Activated T-helper 2 cell treated with anti-CD3 and anti-CD28 coated beads, Interferon-gamma antibody, Interleukin-2, Interleukin-4, amounts not matched to agents 10 μg/mL and 5 μg/mL and 100 μg/mL, durations not matched to agents 14 hours and 24 hours and 36 hours (primary cell): Measurements from ENCODE around the gene CTU2. TPM values are rescaled to one million over a fixed set of nuclear protein-coding genes. Genes with fewer than 3 reads are reported as not detected.

Experiments used
- DNase-seq: peaks from one replicate; pipeline ENCODE4 v3.0.0; 2021; ENCODE audit warnings: low spot score
- H3K27ac Mint-ChIP-seq: one replicate; pipeline ENCODE4 v1.8.0; 2021; ENCODE audit warnings: mixed read lengths
- H3K27me3 Mint-ChIP-seq: one replicate; pipeline ENCODE4 v1.8.0; 2021; ENCODE audit warnings: low read depth, mixed read lengths
- H3K36me3 Mint-ChIP-seq: one replicate; pipeline ENCODE4 v1.8.0; 2021; ENCODE audit warnings: low read depth, mixed read lengths
- H3K4me1 Mint-ChIP-seq: one replicate; pipeline ENCODE4 v1.8.0; 2021; ENCODE audit warnings: low read depth, mixed read lengths
- H3K4me3 Mint-ChIP-seq: one replicate; pipeline ENCODE4 v1.8.0; 2021; ENCODE audit warnings: low read depth, mild to moderate bottlenecking, moderate library complexity, mixed read lengths
- H3K9me3 Mint-ChIP-seq: one replicate; pipeline ENCODE4 v1.8.0; 2021; ENCODE audit warnings: mixed read lengths
- intact Hi-C: fragments of 100-400 bp; cut with micrococcal nuclease; formaldehyde crosslinking; loops from one replicate; pipeline ENCODE4 v1.15.1; 2023
- total RNA-seq: library from RNA; stranded (reverse); gene quantifications from 2 replicates; pipeline ENCODE4 v1.2.3, GENCODE V29; 2022

Gene CTU2
- total RNA-seq, 1 donor from 2014 or later = 43.8 TPM

GRCh38 chr16:88695218-88695617 is 11.1 kb upstream of the CTU2 start:
- Mint-ChIP-seq H3K27me3 (no peaks in the 10 kb centered on the region), H3K4me1 (peaks cover 27% of the 10 kb centered on the region), H3K4me3 (no peak overlapping the region), H3K27ac (no peak overlapping the region), H3K36me3 (peaks cover 23% of the 10 kb centered on the region), H3K9me3 (no peaks in the 10 kb centered on the region)
- intact Hi-C loops = no loop called here
- no peak for DNase-seq

DNA sequence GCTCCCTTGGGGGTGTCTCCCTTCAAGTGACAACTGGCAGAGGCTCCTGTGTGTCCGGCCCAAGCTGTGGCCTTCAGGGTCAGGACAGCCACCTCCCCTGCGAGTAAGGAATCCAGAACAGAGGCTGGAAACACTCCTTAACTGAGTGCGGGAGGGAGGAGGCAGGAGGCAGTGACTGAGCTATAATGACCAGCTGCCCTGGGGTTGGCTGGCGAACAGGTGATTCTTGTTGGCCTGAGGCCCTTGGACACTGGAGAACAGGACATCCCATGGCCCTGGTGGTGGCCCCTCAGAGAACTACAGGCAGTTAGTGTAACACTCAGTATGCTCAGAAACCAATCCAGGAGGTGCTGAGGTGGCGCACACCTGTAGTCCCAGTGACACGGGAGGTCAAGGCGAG is 10.6 kb upstream of the CTU2 start:
- H3K27me3 Mint-ChIP-seq = no peaks in the 10 kb centered on the region
- H3K36me3 Mint-ChIP-seq = peaks cover 27% of the 10 kb centered on the region
- intact Hi-C loops = no loop called here
- no peak overlapping the region for H3K27ac Mint-ChIP-seq
- no peak for DNase-seq
- no peak overlapping the region for H3K4me3 Mint-ChIP-seq
- peaks cover 26% of the 10 kb centered on the region for H3K4me1 Mint-ChIP-seq
- no peaks in the 10 kb centered on the region for H3K9me3 Mint-ChIP-seq

GRCh38 chr16:88696441-88696840 is 9.9 kb upstream of the CTU2 start:
- H3K4me3 Mint-ChIP-seq = no peak overlapping the region
- DNase-seq = no peak
- peaks cover 27% of the 10 kb centered on the region for H3K36me3 Mint-ChIP-seq
- no peaks in the 10 kb centered on the region for H3K9me3 Mint-ChIP-seq
- H3K4me1 Mint-ChIP-seq = peaks cover 24% of the 10 kb centered on the region
- intact Hi-C loops = no loop called here
- H3K27me3 Mint-ChIP-seq = no peaks in the 10 kb centered on the region
- H3K27ac Mint-ChIP-seq = no peak overlapping the region

DNA sequence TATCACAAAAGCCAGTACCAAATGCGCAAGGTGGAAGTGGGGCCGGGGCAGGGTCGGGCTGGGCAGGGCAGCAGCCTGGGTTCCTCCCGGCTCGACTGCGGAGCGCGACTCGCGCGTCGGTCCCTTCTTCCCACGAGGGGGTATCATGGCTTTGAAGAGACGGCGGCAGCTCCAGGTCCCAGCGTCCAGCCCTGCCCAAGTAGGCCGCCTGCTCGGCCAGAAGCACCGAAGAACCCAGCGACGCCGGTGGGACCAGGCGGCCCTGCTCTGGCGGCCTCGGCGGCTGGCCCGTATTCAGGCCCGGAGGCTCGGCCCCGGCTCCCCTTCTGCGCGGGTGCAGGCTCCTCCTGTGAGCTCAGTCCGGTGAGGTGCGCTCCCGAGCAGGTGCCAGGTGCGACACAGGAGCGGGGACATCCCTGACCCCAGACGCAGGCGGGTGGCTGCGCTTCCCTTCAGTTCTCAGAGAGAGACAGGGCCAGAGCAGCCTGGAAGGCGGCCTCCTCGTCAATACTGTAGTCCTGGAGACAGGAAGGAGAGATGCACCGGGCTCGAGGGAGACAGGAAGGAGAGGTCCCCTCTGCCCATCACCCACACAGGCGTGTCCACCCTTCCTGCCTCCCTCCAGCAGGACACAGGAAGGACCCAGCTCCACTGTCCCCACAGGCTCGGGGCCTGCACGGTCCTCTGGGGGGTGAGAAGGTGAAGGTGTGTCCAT is 9.0 kb upstream of the CTU2 start:
- intact Hi-C loops = no loop called here
- Mint-ChIP-seq H3K27me3 (no peaks in the 10 kb centered on the region), H3K4me3 (no peak overlapping the region), H3K4me1 (peaks cover 26% of the 10 kb centered on the region), H3K9me3 (no peaks in the 10 kb centered on the region), H3K36me3 (peaks cover 27% of the 10 kb centered on the region), H3K27ac (no peak overlapping the region)
- DNase-seq = no peak

DNA sequence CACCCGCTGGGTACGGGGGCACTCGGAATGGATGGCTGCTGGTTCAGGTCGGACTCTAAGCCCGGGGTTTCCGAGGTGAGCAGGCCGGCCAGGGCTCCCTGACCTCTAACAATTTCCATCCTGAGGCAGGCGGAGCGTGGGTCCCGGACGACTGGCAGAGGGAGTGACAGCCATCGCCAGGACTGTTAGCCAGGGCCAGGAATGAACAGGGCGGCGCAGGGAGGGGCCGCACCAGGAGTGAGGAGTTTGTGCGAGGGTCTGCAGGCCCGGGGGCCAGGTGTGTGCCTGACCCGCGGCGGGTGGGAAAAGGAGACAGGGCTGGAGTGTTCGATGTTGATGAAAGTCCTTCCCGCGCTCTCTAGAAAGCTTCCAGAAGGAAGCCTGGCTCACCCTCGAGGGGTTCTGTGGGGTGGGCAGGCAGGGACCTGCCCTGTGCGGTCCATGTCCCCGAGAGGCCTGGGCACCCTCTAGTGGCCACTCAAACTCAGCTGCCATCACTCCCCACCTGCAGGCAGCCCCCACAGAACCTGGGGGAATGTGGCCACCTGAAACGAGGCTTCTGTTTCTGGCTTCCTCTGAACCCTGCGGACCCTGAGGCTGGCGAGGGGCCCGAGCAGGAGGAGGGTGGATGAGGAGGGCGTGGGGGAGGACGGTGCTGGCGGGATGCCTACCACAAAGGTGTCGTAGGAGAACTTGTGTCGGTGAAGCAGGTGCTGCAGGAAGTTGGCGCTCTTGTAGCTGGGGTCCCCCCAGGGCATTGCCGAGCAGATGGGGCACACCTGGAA is 8.3 kb upstream of the CTU2 start:
- Mint-ChIP-seq H3K36me3 (peaks cover 33% of the 10 kb centered on the region), H3K27ac (no peak overlapping the region), H3K27me3 (no peaks in the 10 kb centered on the region), H3K4me3 (no peak overlapping the region), H3K4me1 (peaks cover 30% of the 10 kb centered on the region), H3K9me3 (no peaks in the 10 kb centered on the region)
- intact Hi-C loops = no loop called here
- DNase-seq = no peak

DNA sequence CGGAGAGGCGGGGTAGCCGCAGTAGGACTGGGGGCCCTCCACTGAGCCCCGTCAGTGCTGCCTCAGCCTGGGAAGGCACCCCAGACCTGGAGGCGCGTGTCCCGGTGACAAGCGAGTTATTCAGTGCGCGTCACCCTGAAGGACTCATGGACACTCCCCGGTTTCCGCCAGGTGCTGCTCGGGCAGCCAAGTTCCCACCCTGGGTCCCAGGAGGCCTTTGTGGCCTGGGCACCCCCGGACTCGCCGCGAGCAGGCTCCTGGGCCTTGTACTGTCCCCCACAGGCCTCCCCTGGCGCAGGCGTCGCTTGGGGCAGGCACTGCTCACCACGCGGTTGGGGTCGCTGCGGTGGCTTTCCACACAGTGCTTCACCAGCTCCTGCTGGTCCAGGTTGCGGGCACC is 7.7 kb upstream of the CTU2 start:
- peaks cover 35% of the 10 kb centered on the region for H3K36me3 Mint-ChIP-seq
- H3K4me1 Mint-ChIP-seq = peaks cover 37% of the 10 kb centered on the region
- H3K4me3 Mint-ChIP-seq = no peak overlapping the region
- intact Hi-C loops = no loop called here
- no peak overlapping the region for H3K27ac Mint-ChIP-seq
- no peaks in the 10 kb centered on the region for H3K9me3 Mint-ChIP-seq
- DNase-seq = no peak
- no peaks in the 10 kb centered on the region for H3K27me3 Mint-ChIP-seq

- DNase-seq = no peak
- Mint-ChIP-seq H3K27ac (no peak overlapping the region), H3K4me1 (peaks cover 42% of the 10 kb centered on the region), H3K4me3 (no peak overlapping the region), H3K27me3 (no peaks in the 10 kb centered on the region), H3K36me3 (peaks cover 35% of the 10 kb centered on the region), H3K9me3 (no peaks in the 10 kb centered on the region)
- intact Hi-C loops = no loop called here
These were observed 7.1 kb upstream of the CTU2 start for GRCh38 chr16:88699180-88699579.

DNA sequence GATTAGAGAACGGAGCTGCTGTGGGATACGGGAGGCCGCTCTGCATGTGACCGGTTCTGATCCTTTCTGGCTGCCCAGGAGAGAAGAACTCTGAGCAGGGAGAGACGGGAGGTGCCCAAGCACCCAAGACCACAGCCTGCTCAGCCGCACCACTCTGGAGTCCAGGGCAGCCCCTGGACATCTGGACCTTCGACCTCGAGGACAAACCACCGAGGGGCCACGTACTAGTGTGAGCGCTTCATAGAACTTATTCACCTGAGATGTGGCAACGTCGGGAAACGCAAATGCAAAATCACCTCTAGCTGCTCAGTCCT is 6.0 kb upstream of the CTU2 start:
- peaks cover 35% of the 10 kb centered on the region for H3K36me3 Mint-ChIP-seq
- peak overlapping the region; percentile 83 for H3K4me3 Mint-ChIP-seq
- H3K27me3 Mint-ChIP-seq = no peaks in the 10 kb centered on the region
- H3K4me1 Mint-ChIP-seq = peaks cover 47% of the 10 kb centered on the region
- H3K27ac Mint-ChIP-seq = peak overlapping the region; percentile 94
- intact Hi-C loops = loop anchor here (5.0 kb wide), 2 partner anchors 102 to 128 kb away; partner anchors contain the start of genes CDT1 and ZC3H18
- H3K9me3 Mint-ChIP-seq = no peaks in the 10 kb centered on the region
- DNase-seq = no peak

- Mint-ChIP-seq H3K36me3 (peaks cover 35% of the 10 kb centered on the region), H3K27ac (peak overlapping the region; percentile 94), H3K4me3 (peak overlapping the region; percentile 83), H3K9me3 (no peaks in the 10 kb centered on the region), H3K27me3 (no peaks in the 10 kb centered on the region), H3K4me1 (peaks cover 50% of the 10 kb centered on the region)
- intact Hi-C loops = loop anchor here (1.0 to 5.0 kb wide), 3 partner anchors 15 to 129 kb away; partner anchors contain the start of genes CDT1, SNAI3 and ZC3H18
- peak; percentile 93 for DNase-seq
These were observed 5.4 kb upstream of the CTU2 start for GRCh38 chr16:88700636-88701482.

GRCh38 chr16:88701581-88702370 is 4.5 kb upstream of the CTU2 start:
- H3K9me3 Mint-ChIP-seq = no peaks in the 10 kb centered on the region
- H3K36me3 Mint-ChIP-seq = peaks cover 33% of the 10 kb centered on the region
- H3K27me3 Mint-ChIP-seq = no peaks in the 10 kb centered on the region
- intact Hi-C loops = loop anchor here (1.0 to 5.0 kb wide), 3 partner anchors 15 to 129 kb away; partner anchors contain the start of genes CDT1, SNAI3 and ZC3H18
- DNase-seq = no peak
- peaks cover 50% of the 10 kb centered on the region for H3K4me1 Mint-ChIP-seq
- peak overlapping the region; percentile 83 for H3K4me3 Mint-ChIP-seq
- peak overlapping the region; percentile 93 for H3K27ac Mint-ChIP-seq

DNA sequence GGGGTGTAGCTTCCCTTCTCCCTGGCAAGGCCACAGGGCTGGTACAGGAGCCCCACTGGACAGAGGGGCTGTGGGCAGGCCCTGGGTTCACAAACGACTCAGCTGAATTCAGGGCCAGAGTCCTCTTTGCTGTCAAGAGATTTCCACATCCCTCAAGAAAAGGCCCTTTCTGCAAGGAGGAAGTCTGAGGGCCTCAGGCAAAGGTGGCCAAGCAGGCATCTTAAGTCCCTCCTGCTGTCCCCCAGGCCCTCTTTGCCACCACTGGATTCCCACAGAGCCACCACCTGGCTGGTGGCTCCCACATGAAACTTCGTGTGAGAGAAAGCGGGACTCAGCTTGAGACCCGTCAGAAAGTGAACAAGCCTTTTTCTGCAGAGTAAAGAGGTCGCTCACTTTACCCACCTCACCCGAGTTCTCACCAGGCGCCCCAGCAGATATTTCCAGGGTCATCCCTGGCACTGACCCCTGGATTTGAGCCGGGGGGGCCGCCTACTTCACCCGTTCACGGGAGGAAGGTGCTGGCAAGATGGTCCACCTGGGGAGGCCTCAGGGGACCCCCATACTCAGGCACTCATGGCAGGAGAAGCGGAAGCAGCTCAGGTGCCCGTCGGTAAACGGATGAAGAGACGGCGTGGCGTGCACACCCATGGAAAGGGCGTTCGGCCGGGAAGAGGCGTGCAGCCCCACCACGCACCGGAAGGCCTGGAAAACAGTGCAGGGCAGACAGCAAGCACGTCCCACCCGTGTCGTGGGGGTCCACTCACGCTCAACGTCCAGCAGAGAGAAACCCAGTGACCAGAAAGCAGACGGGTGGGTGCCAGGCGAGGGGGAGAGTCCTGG is 3.7 kb upstream of the CTU2 start:
- intact Hi-C loops = loop anchor here (5.0 kb wide), 2 partner anchors 100 to 130 kb away; partner anchors contain the start of genes CDT1 and ZC3H18
- H3K4me3 Mint-ChIP-seq = peak overlapping the region; percentile 83
- no peak for DNase-seq
- no peaks in the 10 kb centered on the region for H3K27me3 Mint-ChIP-seq
- H3K36me3 Mint-ChIP-seq = peaks cover 29% of the 10 kb centered on the region
- peaks cover 56% of the 10 kb centered on the region for H3K4me1 Mint-ChIP-seq
- peak overlapping the region; percentile 93 for H3K27ac Mint-ChIP-seq
- H3K9me3 Mint-ChIP-seq = no peaks in the 10 kb centered on the region
